ENCODE results near the gene SERPINB6.
"Not testable (repeated sequence)": the region's sequence is repeated elsewhere in the genome, so short reads cannot be mapped to it uniquely, and the experiment has no call there.

SERPINB6 gene

DNA sequence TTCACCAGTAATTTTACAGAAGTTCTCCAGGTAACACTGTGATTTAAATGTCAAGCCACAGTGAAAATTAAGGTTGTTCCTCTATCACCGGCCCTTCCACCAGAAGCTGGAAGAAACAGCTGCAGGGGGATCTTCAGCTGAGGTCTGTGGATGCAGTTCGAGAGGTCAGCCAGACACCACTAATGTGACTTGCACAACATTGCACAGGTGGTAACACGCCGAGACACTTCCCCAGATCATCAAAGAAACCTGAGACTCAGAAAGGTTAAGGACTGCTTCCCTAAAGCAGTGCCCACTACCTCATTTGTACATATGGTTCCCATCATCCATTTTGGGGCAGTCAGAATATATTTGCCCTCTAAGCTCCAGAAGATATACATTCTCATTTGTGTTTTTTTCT is 60.2 kb downstream of the SERPINB6 start:
- no peak for DNase-seq (ENCODE audit: low spot score)

DNA sequence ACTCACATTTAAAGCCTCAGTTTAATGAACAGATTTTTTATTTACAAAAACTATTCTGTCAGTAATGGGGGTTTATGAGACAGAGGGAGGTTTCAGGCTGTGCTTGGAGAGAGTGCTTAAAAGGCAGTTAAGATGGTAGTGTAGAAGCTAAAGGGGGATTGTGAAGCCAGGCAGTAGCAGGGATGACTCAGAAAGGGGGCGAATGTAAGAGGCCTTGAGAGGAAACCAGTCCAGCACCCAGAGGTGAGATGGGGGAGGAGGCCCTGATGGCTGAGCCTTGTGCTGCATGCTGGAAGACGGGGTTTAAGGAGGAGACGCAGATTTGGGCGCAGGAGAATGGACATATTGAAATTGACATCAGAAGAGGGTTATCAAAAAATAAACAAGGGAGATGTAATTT is 61.6 kb downstream of the SERPINB6 start:
- no peak for DNase-seq (ENCODE audit: low spot score)

GRCh38 chr6:2909051-2909606 is 62.2 kb downstream of the SERPINB6 start:
- not testable (repeated sequence) for DNase-seq (ENCODE audit: low spot score)

DNA sequence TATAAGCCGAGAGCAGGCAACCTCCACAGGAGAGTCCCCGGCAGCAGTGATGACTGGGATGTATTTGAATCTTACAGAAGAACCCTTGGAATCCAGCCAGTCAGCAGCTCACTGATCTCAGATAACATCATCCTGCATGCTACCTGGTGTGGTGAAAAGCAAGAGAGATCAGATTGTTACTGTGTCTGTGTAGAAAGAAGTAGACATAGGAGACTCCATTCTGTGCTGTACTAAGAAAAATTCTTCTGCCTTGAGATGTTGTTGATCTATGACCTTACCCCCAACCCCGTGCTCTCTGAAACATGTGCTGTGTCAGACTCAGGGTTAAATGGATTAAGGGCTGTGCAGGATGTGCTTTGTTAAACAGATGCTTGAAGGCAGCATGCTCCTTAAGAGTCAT is 62.9 kb downstream of the SERPINB6 start:
- DNase-seq (ENCODE audit: low spot score), result peak; percentile 44

GRCh38 chr6:2903411-2904185 is 67.8 kb downstream of the SERPINB6 start:
- DNase-seq (ENCODE audit: low spot score), result not testable (repeated sequence)

DNA sequence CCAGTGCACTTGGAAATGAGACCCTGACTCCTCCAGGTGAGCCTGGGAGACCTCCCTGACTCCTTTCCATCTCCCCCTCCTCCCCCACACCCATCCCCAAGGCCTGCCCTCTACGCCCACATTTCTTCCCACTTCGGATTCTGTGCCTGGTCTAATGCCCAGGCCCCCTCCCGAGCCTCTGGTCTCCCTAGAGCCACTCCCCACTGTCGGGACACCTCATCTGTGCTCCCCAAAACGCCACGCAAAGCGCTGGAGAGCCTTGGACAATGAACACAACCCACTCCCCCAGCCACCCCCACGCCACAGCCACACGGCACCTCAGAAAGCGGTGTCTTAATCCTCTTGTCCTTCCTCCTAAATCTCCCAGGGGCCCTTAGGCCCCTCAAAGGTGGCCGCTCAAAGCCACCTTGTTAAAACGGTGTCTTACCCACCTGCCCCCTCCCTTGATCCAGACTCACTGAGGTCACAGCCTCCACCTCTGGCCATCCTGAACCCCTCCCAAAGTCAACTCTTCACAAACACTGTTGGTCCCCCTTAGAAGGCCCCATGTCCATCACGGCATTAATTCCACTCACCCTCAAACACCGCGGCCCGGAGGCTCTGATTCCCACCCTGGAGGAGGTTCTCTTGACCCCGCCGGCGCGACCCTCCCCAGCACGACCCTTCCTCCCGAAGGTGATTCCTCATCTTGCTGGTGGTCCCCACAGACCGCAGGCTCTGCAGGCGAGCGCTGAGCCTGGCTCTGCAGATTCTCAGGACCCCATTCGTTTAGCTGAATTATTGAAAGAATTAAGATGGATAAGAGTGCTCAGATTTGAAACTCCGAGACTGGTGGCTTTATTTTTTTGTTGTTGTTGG is 69.5 kb downstream of the SERPINB6 start:
- not testable (repeated sequence) for DNase-seq (ENCODE audit: low spot score)

DNA sequence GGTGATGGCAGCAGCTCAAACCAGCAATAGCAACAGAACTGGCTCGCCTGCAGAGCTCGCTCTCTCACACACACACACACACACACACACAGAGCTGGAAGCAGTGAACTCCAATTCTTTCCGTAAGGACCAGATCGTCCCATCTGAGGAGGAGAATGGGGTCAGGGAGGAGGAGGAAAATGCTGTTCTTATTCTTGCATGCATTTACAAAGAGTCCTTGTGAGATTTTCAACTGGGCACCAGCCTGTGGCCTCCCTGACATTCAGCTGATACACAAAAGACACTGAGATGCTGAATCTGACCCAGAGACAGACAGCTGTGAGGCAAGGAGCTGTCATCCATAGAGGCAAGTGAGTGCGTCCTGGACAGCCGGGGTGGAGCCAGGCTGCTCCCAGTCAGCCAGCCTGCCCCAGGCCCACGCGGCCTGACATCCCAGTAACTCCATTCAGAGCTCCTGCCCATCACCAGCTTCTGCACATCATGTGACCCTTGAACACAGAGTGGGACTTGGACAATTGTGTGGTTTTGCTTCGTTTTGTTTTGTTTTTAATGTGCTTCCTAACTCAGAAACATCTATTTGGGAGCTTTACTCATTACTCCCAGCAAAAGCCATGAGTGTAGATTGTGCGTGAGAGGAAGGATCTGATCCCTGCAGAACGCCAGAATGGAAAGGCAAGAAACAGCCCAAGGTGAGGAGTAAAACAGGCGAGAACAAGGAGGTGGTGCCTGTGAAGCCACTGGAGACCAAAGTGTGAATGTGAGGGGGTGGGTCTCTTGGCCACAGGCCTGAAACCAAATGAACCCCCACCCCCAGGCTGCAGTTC is 70.3 kb downstream of the SERPINB6 start:
- no peak for DNase-seq (ENCODE audit: low spot score)

DNA sequence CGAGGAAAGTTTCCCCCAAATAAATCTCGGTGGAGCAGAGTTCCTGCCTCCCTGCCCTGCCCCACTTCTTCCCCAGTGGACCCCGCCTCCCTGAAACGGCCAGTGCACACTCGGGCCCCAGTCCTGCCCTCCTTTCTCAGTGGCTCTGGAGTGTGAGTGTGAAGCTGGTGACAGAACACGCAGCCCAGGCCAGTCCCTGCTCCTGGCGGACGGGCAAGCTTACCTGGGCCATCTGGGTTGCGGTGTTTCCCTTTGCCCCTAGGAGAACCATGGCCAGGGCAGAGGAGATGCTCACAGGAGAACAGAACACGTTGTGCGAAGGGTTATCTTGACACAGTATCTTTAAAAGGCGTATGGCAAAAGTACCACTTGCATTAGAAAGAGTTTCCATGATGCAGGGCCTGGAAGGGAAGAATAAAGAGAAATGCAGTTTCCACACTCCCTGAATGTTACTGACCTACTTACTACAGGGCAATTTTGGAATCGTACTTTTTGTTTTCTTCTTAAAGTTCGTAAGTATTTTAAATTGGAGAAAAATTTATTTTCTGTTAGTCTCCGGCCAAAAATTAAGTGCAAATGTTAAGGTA is 71.1 kb downstream of the SERPINB6 start:
- DNase-seq (ENCODE audit: low spot score), result no peak

- DNase-seq (ENCODE audit: low spot score), result no peak
These were observed 71.8 kb downstream of the SERPINB6 start for GRCh38 chr6:2899596-2899995.
